GM18907 (cell line): ENCODE data around the gene SYNDIG1.

Source experiments
- ATAC-seq: cut with Tn5 transposase; IDR thresholded peaks from one replicate; pipeline ENCODE4 v1.9.1; 2021; ENCODE audit warnings: mild to moderate bottlenecking, moderate library complexity; ENCODE audit not compliant: unreplicated experiment

The SYNDIG1 gene

DNA sequence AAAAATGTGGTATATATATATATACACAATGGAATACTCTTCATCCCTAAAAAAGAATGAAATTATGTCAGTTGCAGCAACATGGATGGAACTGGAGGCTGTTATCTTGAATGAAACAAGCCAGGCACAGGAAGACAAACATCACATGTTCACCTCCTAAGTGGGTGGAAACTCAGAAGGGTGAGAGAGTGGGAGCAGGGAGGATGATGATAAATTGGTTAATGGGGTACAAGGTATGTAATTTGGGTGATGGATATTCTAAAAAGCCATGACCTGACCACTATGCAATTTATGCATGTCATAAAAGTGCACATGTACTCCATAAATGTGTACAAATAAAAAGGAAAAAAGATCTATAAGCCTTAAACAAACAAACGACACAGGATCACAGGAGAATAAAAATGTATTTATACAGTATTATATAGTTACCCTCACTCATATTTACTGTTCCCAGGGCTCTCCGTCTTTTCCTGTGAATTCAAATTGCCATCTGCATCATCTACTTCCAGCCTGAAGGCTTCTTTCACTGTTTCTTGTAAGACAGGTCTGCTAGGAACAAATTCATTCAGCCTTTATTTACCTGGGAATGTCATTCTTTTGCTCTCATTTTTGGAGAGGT is 89.8 kb downstream of the SYNDIG1 start:
- no peak for ATAC-seq

DNA sequence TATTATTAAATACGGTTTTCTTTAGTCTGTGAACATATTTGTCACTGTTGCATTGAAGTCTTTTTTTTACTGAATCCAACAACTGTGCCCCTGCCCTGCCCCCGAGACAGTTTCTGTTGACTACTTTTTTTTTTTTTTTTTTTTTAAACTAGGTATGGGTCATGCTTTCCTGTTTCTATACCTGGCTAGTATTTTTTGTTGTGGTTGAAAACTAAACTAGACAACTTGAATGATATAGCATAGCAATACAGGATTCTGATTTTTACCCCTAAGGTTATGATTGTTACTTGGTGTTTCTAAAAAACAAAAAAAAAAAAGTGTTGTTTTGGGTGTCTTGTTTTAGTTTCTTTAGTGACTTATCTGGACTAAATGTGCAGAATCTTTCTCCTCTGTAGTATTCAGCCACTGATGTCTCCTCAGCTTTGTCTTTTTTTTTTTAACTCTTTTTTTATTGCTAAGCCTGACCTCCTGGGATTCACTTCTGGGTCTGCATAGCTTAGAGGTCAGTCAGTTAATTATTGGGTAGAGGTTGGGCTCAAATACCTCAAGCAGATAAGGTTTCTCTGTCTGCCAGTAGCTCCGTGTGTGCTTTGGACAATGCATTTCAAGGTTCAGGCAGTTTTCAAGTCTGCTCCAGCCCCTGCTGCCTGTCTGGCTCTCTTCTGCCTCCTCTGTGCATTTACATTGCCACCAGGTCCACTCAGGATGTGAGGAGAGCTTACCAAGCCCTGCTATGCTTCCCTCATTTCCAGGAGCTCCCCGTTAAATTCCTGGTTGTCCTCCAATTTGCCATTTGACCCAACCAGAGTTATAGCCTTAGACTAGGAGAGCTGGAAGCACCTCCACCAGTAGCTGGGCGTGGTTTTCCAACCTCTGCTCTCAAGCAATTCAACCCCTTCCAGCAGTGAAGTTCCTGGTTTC is 91.4 kb downstream of the SYNDIG1 start:
- no peak for ATAC-seq

DNA sequence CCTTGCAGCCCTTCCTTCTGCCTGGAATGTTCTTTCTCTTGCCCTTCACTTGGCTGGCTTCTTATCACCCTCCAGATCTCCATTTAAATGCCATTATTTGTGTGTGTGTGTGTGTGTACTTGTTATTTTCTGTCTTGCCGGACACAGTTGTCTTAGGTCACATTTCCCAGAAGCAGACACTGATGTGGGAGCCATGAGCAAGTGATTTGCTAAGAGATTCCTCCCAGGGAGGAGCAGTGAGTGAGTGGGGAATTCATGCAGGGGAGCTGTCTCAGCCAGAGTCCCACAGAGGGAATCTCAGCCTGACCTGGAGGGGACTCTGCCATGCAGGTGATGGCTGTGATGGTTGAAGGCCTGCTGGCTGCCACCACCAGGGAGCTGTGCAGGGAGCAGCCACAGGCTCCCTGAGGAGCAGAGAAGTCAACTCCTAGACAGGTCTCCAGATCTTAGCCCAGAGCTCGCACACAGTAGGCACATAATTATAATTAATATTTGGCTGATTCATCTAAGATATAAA is 96.5 kb downstream of the SYNDIG1 start:
- ATAC-seq = no peak

DNA sequence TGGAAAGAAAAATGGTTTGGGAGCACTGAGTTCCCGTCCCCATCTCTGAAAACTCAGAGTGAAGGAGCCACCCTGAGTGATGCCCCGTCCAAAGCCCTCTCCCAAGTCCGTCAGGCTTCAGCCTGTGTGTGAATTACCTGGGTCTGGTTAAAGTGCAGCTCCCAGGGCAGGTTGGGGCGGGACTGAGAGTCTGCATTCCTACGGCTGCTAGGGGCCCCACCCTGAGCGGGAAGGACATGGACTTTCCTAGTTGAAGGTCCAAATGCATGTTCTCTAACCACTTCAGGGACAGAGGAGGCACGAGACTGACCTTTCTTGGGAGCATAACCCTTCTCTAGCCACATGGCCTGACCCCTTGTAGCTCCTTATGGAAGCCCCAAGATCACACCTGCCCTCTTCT is 97.2 kb downstream of the SYNDIG1 start:
- no peak for ATAC-seq

DNA sequence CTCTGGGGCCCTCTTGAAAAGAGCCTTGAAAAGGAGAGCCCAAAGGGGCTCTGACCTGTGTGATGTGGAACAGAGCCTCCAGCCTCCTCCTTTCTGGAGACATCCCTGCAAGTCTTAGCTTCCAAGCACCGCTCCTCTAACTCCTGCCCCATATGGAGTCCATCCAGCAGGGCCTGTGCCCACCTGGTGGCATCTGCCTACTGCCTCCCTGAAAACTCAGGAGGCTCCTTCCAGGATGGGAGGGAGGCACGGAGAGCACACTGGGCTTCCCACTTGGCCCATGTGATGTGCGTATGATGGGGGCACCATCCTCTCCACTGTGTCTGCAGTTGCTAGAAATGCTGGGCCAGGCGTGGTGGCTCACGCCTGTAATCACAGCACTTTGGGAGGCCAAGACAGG is 98.1 kb downstream of the SYNDIG1 start:
- ATAC-seq = no peak

DNA sequence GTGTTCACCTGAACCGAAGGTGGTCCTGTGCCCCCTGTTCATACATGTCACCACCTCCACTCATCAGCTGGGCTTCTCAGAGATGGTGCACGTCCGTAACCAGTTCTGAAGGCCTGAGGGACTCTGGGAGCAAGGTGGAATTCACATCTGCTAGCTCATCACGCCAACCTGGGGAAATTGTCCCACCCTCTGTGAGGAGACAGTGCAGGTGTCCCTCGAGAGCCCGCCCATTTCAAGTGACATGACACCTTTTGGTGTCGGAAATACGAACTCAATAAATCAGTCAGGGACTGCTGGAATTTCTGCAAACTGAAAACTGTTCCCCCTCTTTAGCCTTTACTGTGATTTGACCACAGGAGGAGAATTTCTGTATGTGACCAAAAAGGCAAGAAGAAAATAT is 99.4 kb downstream of the SYNDIG1 start:
- no peak for ATAC-seq

DNA sequence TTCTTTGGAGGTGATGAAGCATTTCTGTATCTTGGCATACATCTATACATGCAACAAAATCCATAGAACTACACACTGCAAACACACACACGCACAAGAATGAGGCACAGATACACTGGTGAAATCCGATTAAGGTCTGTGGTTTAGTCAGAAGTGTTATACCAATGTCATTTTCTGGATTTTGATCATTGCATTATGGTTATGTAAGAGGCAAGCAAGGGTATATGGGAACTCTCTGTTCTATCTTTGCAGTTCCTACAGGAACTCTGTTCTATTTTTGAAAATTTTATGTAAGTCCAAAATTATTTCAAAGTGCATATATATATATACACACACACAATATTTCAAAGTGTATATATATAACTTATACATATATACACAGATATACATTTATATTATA is 101.7 kb downstream of the SYNDIG1 start:
- no peak for ATAC-seq

DNA sequence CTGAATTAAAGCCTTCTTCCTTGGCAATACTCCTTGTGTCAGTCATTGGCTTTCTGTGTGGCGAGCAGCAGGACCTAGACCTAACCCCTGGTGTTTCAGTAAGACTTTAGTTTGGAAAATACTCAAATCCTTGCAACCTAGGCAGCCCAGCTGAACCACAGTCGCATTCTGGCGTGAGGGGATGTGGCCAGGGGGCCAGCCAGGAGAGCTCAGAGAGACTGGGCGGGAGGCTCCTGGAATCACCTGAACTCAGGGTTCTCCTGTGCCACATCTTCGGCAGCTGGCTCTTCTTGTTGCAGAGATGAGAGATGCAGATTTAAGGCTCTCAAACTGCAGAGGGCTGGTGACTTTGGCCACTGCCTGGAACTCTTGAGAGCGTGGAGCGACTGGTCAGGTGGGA is 102.7 kb downstream of the SYNDIG1 start:
- ATAC-seq = no peak

DNA sequence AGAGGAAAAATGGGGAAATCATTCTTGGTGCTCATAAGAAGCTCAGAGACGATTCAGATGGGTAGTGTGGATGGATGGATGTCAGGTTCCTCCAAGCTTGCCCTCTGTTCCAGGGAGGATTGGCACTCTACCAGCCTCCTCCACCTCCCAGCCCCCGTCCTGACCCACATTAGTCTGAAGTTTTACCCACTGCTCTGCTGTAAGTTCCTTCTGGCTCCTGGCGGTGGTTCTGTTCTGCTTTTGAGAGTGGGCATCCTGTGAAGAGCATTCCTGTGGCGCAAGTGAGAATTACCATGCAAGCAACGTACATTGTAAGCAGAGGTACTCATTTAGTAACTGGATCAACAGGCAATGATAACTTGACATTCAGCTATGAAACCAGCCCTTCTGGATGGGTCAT is 103.4 kb downstream of the SYNDIG1 start:
- ATAC-seq = no peak

DNA sequence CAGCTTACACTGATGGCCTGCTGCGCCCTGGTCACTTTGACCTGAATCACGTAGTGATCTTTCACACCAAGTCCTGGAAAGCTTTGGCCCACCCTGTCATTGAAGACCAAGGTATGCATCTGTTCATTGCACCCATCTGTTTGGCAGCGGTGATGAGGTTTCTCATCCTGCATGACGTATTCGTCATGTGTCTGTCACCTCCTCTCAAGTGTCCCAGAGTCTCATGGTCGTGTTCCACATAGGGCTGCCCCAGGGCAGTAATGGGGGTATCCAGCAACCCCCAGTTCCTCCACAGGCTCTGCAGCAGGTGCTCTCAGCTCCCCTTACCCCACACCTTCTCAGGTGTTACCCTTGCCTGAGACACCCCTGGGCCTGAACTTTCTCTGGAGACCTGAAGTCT is 104.1 kb downstream of the SYNDIG1 start:
- ATAC-seq = no peak

DNA sequence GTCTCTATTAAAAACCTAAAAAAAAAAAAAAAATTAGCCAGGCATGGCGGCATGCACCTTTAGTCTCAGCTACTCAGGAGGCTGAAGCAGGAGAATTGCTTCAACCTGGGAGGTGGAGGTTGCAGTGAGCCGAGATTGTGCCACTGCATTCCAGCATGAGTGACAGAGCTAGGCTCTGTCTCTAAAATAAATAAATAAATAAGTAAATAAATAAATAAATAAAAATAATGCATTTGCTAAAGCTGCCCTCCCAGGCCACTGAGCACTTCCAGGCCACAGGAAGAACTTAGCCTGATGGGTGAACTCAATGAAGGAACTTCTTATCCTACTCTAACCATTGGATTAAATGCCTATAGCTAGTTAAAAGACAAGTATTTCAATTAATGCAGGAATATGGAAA is 104.9 kb downstream of the SYNDIG1 start:
- ATAC-seq = no peak

DNA sequence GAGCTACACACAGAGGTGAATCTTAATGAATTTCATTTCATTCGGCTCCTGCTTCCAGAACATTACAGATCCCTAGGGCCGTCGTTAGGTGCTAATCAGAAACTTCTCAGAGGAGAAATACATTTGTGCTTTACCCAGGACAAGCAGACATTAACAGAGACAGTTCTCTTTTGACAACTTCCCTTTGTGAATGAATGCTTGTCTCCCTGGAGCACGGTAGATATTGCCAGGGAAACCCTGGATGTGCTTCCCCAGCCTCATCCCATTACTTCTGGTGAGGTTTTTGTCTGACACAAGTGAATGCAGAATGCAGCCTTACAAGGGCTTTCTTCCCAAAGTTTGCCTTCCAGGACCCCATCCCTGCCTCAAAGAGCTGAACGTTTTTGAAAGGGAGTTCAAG is 105.4 kb downstream of the SYNDIG1 start:
- no peak for ATAC-seq

DNA sequence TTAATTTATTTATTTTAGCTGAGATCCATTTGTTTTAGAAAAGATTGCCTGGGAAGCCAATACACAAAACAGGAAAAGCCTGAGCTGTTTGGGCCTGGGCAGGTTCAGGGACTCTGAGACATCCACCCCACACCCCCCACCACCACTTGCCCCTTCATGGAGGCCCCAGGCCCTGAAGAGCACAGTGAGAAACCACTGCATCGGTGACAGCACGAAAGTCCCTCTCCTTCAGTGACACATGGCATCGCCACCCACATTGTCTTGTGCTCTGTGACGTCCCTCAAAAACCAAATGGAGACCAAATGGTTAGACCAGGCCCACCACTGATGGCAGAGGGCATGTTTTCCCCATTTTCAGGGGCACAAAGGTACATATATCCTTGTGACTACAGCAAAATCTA is 106.4 kb downstream of the SYNDIG1 start:
- no peak for ATAC-seq

DNA sequence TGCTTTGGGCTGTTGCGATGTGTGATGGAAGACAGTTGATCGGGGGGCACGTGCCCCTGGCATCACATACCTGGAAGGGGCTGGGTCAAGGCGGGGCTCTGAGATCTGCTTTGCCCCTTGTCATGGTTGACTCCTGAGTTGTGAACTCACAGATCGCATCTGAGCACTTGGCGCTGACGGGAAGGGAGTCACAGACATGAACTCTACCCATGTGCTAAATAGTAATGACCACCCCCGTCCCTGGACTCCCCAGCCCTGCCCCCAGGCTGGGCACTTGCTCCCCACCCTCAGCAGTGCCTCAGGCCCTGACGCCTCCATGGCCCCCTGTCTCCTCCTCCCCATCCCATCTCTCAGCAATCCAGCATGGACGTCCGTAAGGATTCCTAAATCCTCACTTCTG is 107.0 kb downstream of the SYNDIG1 start:
- no peak for ATAC-seq

DNA sequence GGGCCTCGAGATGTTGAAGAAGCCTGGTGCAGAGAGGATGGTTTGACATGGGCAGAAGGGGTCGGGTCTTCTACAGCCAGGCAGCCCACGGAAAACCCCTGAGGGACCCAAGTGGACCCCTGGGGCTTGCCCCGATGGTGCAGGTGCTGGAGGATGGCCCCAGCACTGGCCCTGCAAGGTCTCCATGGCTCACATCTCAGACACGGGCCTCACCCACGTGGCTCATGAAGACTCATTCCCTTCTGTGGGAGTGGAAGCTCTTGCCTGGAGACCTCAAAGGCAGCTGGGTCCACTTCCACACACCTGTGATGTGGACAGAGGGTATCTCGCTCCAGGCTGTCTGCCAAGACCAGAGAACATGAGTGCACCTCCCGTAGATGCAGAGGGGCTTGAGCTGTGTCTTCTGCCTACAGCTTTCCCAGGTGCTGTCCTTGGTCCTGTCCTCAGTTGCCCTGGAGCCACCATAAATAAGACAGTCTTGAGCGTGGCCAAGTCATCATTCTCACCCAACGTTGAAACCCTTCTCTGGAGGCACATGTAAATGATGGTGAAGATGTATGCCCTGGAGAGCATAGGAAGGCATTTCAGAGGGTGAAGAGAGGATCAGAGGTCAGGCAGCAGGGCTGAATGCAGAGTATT is 108.0 kb downstream of the SYNDIG1 start:
- no peak for ATAC-seq

DNA sequence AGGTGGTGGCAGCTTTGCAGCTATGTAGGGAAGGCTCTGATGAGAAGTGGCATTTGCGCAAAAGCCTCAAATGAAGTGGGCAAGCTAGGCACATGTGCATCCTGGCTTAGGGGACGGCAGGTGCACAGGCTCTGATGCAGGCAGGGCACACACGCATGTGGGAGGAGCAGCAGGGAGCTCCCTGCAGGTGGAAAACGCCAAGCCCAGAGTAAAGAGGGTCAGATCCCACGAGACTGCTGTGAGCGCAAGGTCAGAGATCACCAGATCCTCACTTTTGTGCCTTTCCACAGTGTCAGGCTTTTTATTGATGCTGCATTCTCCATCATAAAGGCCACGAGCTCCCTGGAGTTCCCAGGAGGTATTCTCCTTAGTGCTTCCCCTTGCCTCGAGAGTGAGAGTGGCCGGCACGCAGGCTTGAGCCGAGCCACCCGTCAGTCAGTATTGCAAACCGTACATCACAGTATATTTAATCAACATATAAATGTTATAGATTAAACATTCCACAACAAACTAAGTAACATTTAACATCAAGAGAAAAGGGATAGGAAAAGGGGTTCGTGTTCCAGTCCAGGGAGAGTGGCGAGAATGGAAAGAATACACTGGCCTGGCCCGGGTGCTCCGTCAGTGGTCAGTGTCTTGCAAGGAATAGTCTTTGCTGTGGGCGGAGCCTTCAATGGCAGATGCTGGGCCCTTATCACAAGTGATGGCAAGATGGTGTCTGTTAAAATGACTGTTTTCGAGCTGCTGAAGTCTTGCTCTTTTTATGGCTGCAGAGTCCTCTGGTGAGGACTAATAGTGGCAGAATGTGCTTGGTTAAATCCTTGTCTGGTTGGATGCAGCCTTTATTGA is 109.4 kb downstream of the SYNDIG1 start:
- ATAC-seq = no peak

DNA sequence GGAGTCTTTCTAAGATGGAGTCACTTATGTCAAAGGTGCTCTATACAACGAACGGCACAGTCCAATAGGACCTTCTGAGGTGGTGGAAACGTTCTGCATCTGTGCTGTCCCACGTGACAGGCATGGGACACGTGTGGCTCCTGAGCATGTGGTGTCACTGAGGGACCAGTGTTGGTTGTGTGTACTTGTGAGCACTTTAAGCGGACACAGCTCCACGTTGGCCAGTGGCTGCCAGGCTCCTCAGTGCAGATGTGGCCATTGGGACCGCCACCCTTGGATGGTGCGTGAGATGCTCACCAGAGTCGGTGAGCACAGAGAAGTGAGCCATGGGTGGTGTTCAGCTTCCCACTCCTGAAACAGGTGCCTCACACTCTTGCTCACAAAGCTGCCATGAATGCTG is 110.0 kb downstream of the SYNDIG1 start:
- no peak for ATAC-seq

DNA sequence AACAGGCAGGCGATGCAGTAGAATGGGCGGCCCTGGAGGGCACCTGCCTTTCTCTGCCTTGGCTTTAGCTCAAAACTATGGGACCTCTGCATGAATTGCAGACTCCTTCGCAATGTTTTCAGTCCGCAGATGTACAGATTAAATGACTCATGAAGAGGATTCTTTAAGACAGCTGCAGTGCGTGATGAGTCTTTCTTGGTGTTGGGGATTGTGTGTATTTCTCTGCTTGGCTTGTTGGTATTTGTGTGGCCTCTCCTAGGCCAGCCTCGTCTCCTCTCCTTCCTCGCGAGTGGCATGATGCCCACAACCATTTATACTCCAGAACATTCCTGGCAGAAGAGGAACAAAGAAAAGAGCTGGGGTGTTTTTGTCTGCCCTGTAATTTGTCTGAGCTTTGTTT is 110.6 kb downstream of the SYNDIG1 start:
- ATAC-seq = no peak

DNA sequence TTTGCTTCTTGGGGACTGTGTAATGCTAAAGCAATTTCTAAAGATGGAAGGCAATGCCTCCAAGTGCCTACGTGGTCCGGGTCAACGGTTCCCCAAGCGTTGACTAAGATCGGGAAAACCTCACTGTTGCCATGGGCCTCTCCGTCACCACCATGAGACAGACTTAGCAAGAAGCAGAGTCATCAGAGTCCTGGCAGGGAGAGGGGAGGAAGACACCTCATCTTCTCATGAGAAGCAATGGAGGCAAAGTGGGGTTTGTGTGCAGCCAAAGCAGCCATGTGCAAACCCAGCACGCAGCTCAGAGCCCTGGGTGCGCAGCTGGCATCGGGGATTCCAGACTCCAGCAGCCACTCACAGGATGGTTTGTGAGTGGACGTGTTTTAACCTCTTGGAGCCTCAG is 111.4 kb downstream of the SYNDIG1 start:
- ATAC-seq = no peak

DNA sequence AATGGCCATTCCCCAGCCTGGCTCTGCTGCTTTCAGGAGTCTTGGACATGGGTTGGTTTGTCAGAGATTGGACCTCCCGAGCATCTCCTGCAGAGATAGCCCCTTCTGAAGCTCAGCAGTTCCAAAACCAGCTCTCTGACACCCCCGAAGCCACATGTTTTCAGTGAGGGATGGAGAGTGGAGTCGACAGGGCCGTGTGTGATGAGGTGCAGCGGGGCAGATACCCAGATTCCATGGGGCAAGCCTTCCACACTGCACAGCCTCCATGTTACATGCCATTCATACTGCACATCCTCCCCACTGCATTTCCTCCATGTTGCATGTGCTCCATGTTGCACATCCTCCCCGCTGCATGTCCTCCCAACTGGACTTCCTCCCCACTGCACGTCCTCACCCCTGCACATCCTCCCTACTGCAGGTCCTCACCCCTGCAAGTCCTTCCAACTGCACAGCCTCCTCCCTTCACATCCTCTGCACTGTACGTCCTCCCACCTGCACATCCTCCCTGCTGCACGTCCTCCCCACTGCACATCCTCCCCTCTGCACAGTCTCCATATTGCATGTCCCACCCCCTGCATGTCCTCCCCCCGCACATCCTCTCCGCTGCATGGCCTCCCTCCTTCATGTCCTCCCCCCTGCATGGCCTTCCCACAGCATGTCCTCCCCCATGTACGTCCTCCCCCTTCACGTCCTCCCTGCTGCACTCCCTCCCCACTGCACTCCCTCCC is 112.2 kb downstream of the SYNDIG1 start:
- ATAC-seq = no peak
